MM.1S (cell line): Measurements from ENCODE around the gene MRPL16.
"Not testable (repeated sequence)": the region's sequence is repeated elsewhere in the genome, so short reads cannot be mapped to it uniquely, and the experiment has no call there.

ENCODE experiments used
- DNase-seq: peaks from one replicate; pipeline ENCODE4 v3.0.0-alpha.2; 2015
- H2AFZ ChIP-seq: fragments of 300-600 bp; sonication (generic); 2 replicates; pipeline ENCODE4 v1.6.0; 2016; ENCODE audit warnings: antibody characterized with exemption, low read length
- H3F3A ChIP-seq: fragments of 300-600 bp; sonication (generic); 2 replicates; pipeline ENCODE4 v1.6.1; 2016; ENCODE audit warnings: mild to moderate bottlenecking, antibody characterized with exemption, low read length, moderate library complexity, mixed read lengths; ENCODE audit not compliant: insufficient read depth
- H3K27ac ChIP-seq: fragments of 300-600 bp; sonication (generic); 2 replicates; pipeline ENCODE4 v1.5.1; 2016; ENCODE audit warnings: mild to moderate bottlenecking, low read length
- H3K27me3 ChIP-seq: fragments of 300-600 bp; sonication (generic); replicated peaks from 2 replicates; pipeline ENCODE4 v1.6.0; 2016; ENCODE audit warnings: low read length; ENCODE audit not compliant: insufficient read depth
- H3K36me3 ChIP-seq: fragments of 300-600 bp; sonication (generic); replicated peaks from 2 replicates; pipeline ENCODE4 v1.6.1; 2016; ENCODE audit warnings: mild to moderate bottlenecking, low read length, mixed read lengths; ENCODE audit not compliant: insufficient read depth
- H3K4me1 ChIP-seq: fragments of 300-600 bp; sonication (generic); 2 replicates; pipeline ENCODE4 v1.6.1; 2016; ENCODE audit warnings: low read length, mixed read lengths
- H3K4me2 ChIP-seq: fragments of 300-600 bp; sonication (generic); 2 replicates; pipeline ENCODE4 v1.6.0; 2016; ENCODE audit warnings: low read depth, low read length
- H3K4me3 ChIP-seq: fragments of 300-600 bp; sonication (generic); 2 replicates; pipeline ENCODE4 v1.5.1; 2016; ENCODE audit warnings: low read length, mixed read lengths
- H3K79me2 ChIP-seq: fragments of 300-600 bp; sonication (generic); 2 replicates; pipeline ENCODE4 v1.6.1; 2016; ENCODE audit warnings: mixed run types, low read length, mixed read lengths
- H3K9ac ChIP-seq: fragments of 300-600 bp; sonication (generic); 2 replicates; pipeline ENCODE4 v1.6.1; 2016; ENCODE audit warnings: low read length, mixed read lengths
- H3K9me2 ChIP-seq: fragments of 300-600 bp; sonication (generic); replicated peaks from 2 replicates; pipeline ENCODE4 v1.6.1; 2016; ENCODE audit warnings: mild to moderate bottlenecking, low read length, mixed read lengths; ENCODE audit not compliant: insufficient read depth
- H3K9me3 ChIP-seq: fragments of 300-600 bp; sonication (generic); replicated peaks from 2 replicates; pipeline ENCODE4 v1.6.1; 2016; ENCODE audit warnings: mild to moderate bottlenecking, low read length, mixed read lengths; ENCODE audit not compliant: insufficient read depth
- H4K20me1 ChIP-seq: fragments of 300-600 bp; sonication (generic); 2 replicates; pipeline ENCODE4 v1.6.1; 2016; ENCODE audit warnings: mild to moderate bottlenecking, low read length, moderate library complexity, mixed read lengths; ENCODE audit not compliant: insufficient read depth
- EZH2 ChIP-seq: fragments of 300-600 bp; sonication (generic); optimal IDR thresholded peaks from 2 replicates; pipeline ENCODE3; 2017; ENCODE audit warnings: low read depth, mild to moderate bottlenecking, antibody characterized with exemption, low read length, mixed read lengths
- EZH2phosphoT487 ChIP-seq: fragments of 300-600 bp; sonication (generic); IDR thresholded peaks from 2 replicates; pipeline ENCODE4 v1.6.1; 2018; ENCODE audit warnings: antibody characterized with exemption, low read length
- TF ChIP-seq, protein P1 (sequence below): fragments of 300-600 bp; sonication (generic); IDR thresholded peaks from 2 replicates; pipeline ENCODE4 v1.5.1; 2016; ENCODE audit warnings: antibody characterized with exemption, low read length, mixed read lengths

Gene MRPL16

GRCh38 chr11:59787255-59787588 is 23.4 kb downstream of the MRPL16 start:
- no peak for TF ChIP-seq EZH2phosphoT487
- TF ChIP-seq, protein P1, sequence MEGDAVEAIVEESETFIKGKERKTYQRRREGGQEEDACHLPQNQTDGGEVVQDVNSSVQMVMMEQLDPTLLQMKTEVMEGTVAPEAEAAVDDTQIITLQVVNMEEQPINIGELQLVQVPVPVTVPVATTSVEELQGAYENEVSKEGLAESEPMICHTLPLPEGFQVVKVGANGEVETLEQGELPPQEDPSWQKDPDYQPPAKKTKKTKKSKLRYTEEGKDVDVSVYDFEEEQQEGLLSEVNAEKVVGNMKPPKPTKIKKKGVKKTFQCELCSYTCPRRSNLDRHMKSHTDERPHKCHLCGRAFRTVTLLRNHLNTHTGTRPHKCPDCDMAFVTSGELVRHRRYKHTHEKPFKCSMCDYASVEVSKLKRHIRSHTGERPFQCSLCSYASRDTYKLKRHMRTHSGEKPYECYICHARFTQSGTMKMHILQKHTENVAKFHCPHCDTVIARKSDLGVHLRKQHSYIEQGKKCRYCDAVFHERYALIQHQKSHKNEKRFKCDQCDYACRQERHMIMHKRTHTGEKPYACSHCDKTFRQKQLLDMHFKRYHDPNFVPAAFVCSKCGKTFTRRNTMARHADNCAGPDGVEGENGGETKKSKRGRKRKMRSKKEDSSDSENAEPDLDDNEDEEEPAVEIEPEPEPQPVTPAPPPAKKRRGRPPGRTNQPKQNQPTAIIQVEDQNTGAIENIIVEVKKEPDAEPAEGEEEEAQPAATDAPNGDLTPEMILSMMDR, result no peak
- no peak for TF ChIP-seq EZH2
- Histone ChIP-seq H3K9me2 (no peaks in the 10 kb centered on the region), H3K9me3 (no peaks in the 10 kb centered on the region), H3K27me3 (no peaks in the 10 kb centered on the region), H3K4me2 (no peak overlapping the region), H3K4me1 (no peaks in the 10 kb centered on the region), H4K20me1 (no peaks in the 10 kb centered on the region), H2AFZ (no peak overlapping the region), H3K9ac (no peak overlapping the region), H3K36me3 (no peaks in the 10 kb centered on the region), H3K79me2 (no peaks in the 10 kb centered on the region), H3F3A (no peaks in the 10 kb centered on the region), H3K4me3 (no peak overlapping the region), H3K27ac (no peak overlapping the region)
- no peak for DNase-seq

DNA sequence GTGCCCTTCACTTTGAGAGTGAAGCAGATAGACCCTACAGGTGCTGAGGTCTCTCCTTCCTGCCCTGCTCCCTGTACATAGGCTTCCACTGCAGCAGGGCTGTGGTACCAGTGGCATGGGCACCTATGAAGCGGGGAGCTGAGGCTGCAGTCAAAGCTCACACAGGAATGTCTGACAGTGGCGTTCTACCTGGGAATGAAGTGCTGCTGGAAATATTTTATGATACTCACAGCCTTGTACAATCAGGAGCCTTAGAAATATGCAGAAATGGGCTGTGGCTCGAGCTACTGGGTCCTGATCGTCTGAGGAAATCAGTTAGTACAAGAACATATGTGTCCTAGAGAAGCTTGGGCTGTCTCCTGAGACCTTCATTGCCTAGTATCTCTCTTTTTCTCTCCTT is 24.8 kb downstream of the MRPL16 start:
- H3K79me2 ChIP-seq, result no peaks in the 10 kb centered on the region
- H3K4me2 ChIP-seq, result no peak overlapping the region
- H3K4me1 ChIP-seq, result no peaks in the 10 kb centered on the region
- TF ChIP-seq EZH2, result no peak
- TF ChIP-seq, protein P1, result no peak
- no peak for TF ChIP-seq EZH2phosphoT487
- H3F3A ChIP-seq, result no peaks in the 10 kb centered on the region
- H2AFZ ChIP-seq, result no peak overlapping the region
- H3K9me3 ChIP-seq, result no peaks in the 10 kb centered on the region
- H4K20me1 ChIP-seq, result no peaks in the 10 kb centered on the region
- no peak overlapping the region for H3K27ac ChIP-seq
- no peaks in the 10 kb centered on the region for H3K9me2 ChIP-seq
- no peak overlapping the region for H3K4me3 ChIP-seq
- H3K27me3 ChIP-seq, result no peaks in the 10 kb centered on the region
- no peaks in the 10 kb centered on the region for H3K36me3 ChIP-seq
- no peak overlapping the region for H3K9ac ChIP-seq
- DNase-seq, result no peak

GRCh38 chr11:59784441-59784840 is 26.1 kb downstream of the MRPL16 start:
- not testable (repeated sequence) for H3K4me2 ChIP-seq, H3K9ac ChIP-seq, H3K36me3 ChIP-seq, H2AFZ ChIP-seq, H4K20me1 ChIP-seq, H3F3A ChIP-seq, H3K27ac ChIP-seq, DNase-seq, H3K79me2 ChIP-seq, H3K9me2 ChIP-seq, H3K4me1 ChIP-seq, H3K4me3 ChIP-seq, H3K27me3 ChIP-seq, H3K9me3 ChIP-seq

DNA sequence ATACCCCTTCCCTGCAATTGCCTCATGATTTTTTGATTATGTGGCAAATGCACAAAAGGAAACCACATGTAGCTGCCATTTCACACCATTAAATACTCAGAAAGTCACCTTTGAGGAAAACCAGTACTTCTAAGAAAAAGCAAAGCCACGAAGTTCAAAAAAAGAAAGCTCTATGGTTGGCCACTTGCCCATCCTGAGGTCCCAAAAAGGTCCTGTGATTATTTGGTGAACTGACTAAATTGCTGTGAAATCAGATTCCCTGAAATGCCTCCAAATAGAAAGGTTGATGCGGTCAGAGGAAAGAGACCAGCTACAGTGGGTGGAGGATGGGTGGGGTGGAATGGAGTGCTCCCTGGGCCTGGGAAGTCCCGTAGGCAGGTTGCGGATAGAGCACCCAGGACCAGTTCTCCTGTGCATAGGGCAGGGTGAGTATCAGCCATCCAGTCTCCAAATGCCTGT is 26.9 kb downstream of the MRPL16 start:
- Histone ChIP-seq H3K4me2 (no peak overlapping the region), H3K36me3 (no peaks in the 10 kb centered on the region), H3K4me1 (no peaks in the 10 kb centered on the region), H3F3A (no peaks in the 10 kb centered on the region), H3K79me2 (no peaks in the 10 kb centered on the region), H3K27ac (no peak overlapping the region), H3K9me3 (no peaks in the 10 kb centered on the region), H3K9me2 (no peaks in the 10 kb centered on the region), H3K9ac (no peak overlapping the region), H2AFZ (no peak overlapping the region), H3K4me3 (no peak overlapping the region), H3K27me3 (no peaks in the 10 kb centered on the region), H4K20me1 (no peaks in the 10 kb centered on the region)
- TF ChIP-seq EZH2phosphoT487, result no peak
- TF ChIP-seq EZH2, result no peak
- TF ChIP-seq, protein P1, result no peak
- DNase-seq, result no peak
